Choroid plexus epithelial cell (primary cell): Measurements from ENCODE around the gene DST.

Source experiments
- DNase-seq: peaks from one replicate; pipeline ENCODE4 v3.0.0-alpha.2; 2010; ENCODE audit warnings: low read depth
- H3K4me3 ChIP-seq: 2 replicates; pipeline ENCODE4 v1.5.1; 2011; ENCODE audit warnings: low read depth, mild to moderate bottlenecking, control low read depth, low read length, moderate library complexity
- CTCF ChIP-seq: conservative IDR thresholded peaks from 2 replicates; pipeline ENCODE4 v1.5.1; 2011; ENCODE audit warnings: low read depth, mild to moderate bottlenecking, control low read depth, inconsistent platforms, low read length, moderate library complexity

The DST gene

GRCh38 chr6:56579155-56579851 lies 63.4 kb downstream of the DST start:
- no peak for DNase-seq
- no peak overlapping the region for H3K4me3 ChIP-seq
- no peak for TF ChIP-seq CTCF

- no peak for DNase-seq
- no peak for TF ChIP-seq CTCF
Measured at GRCh38 chr6:56575736-56576135, 67.0 kb downstream of the DST start.

GRCh38 chr6:56574292-56574691 lies 68.4 kb downstream of the DST start:
- no peak for TF ChIP-seq CTCF
- no peak overlapping the region for H3K4me3 ChIP-seq
- no peak for DNase-seq

More at GRCh38 chr6:56575736-56576135, 67.0 kb downstream of the DST start:
- H3K4me3 ChIP-seq: no peak overlapping the region

GRCh38 chr6:56573624-56574023 lies 69.1 kb downstream of the DST start:
- no peak for DNase-seq
- no peak for TF ChIP-seq CTCF
- no peak overlapping the region for H3K4me3 ChIP-seq

GRCh38 chr6:56572788-56573471 lies 69.8 kb downstream of the DST start:
- DNase-seq: no peak
- no peak overlapping the region for H3K4me3 ChIP-seq
- TF ChIP-seq CTCF: no peak

- no peak overlapping the region for H3K4me3 ChIP-seq
- DNase-seq: no peak
- TF ChIP-seq CTCF: no peak
Measured at GRCh38 chr6:56571605-56572004, 71.1 kb downstream of the DST start.
